Thymus (tissue), 14 donors: ENCODE results near the gene IL12A. TPM values are rescaled to one million over a fixed set of nuclear protein-coding genes. Genes with fewer than 3 reads are reported as not detected.
A peak's percentile ranks its signal among the peaks of the same experiment; 100 is the strongest.

Experiments used
- DNase-seq, 9 donors: peaks; one replicate each; pipeline ENCODE4 v3.0.0-alpha.2; 2013; ENCODE audit warnings: low spot score in 9 of 9, low read depth in 6 of 9, missing footprints in 1 of 9
- H3K27ac ChIP-seq, 2 donors: one replicate each; pipeline ENCODE4 v1.5.1; 2013; ENCODE audit warnings: control low read depth in 1 of 2, low read depth in 1 of 2, low read length in 1 of 2, mild to moderate bottlenecking in 1 of 2, moderate library complexity in 1 of 2
- H3K27me3 ChIP-seq, 2 donors: one replicate each; pipeline ENCODE4 v1.5.1; 2013; ENCODE audit warnings: low read length in 1 of 2; ENCODE audit not compliant: control insufficient read depth in 2 of 2, insufficient read depth in 1 of 2
- H3K36me3 ChIP-seq, 2 donors: one replicate each; pipeline ENCODE4 v1.5.1; 2013; ENCODE audit warnings: low read length in 1 of 2, mild to moderate bottlenecking in 1 of 2, moderate library complexity in 1 of 2; ENCODE audit not compliant: control insufficient read depth in 2 of 2, insufficient read depth in 2 of 2
- H3K4me1 ChIP-seq, 2 donors: one replicate each; pipeline ENCODE4 v1.5.1; 2013; ENCODE audit warnings: low read length in 2 of 2; ENCODE audit not compliant: control insufficient read depth in 2 of 2, insufficient read depth in 2 of 2
- H3K4me3 ChIP-seq, 2 donors: one replicate each; pipeline ENCODE4 v1.5.1; 2013; ENCODE audit warnings: low read length in 2 of 2, control low read depth in 1 of 2, mild to moderate bottlenecking in 1 of 2
- H3K9me3 ChIP-seq, 2 donors: one replicate each; pipeline ENCODE4 v1.5.1; 2013; ENCODE audit warnings: low read length in 1 of 2, mild to moderate bottlenecking in 1 of 2; ENCODE audit not compliant: control insufficient read depth in 2 of 2, insufficient read depth in 1 of 2
- WGBS: extraction: QIAGEN DNeasy Blood & Tissue Kit; methylation state at CpG from one replicate; pipeline ENCODE4 v1.1.7; 2013; 5-methylcytosine and 5-hydroxymethylcytosine counted together
- long read RNA-seq, 10 donors: transcript quantifications; one replicate each; lab custom pipeline, GENCODE V29; 2026
- polyA plus RNA-seq: library from polyadenylated mRNA; stranded (reverse); fragments of 200-250 nt; gene quantifications from one replicate; pipeline ENCODE4 v1.2.3, GENCODE V29; 2013
- total RNA-seq: library from RNA; stranded (reverse); fragments of 120-200 nt; gene quantifications from one replicate; pipeline ENCODE4 v1.2.4, GENCODE V29; 2013
- donor health status: healthy.

IL12A gene
- 0.52 TPM for total RNA-seq
- 2.9 TPM for polyA plus RNA-seq
- long read RNA-seq, donor 1 = 0 reads
- long read RNA-seq, donor 2 = 0 reads
- long read RNA-seq, donor 3 = 0 reads
- long read RNA-seq, donor 4 = 0 reads
- long read RNA-seq, donor 5, partial matches to known transcripts = 0 of 1 reads
- long read RNA-seq, donor 5, other reads (novel, unspliced or antisense) = 0 of 1 reads
- long read RNA-seq, donor 6, partial matches to known transcripts = 0 of 1 reads
- long read RNA-seq, donor 6, other reads (novel, unspliced or antisense) = 0 of 1 reads
- long read RNA-seq, donor 7, partial matches to known transcripts = 0 of 1 reads
- long read RNA-seq, donor 7, other reads (novel, unspliced or antisense) = 0 of 1 reads
- long read RNA-seq, donor 8 = 0 reads
- long read RNA-seq, donor 9 = 0 reads
- long read RNA-seq, donor 10 = 0 reads

- H3K4me3 ChIP-seq = peak within 1 kb of the TSS; percentile 45 to 66
- H3K27me3 ChIP-seq = peaks cover 3 to 23% of the 10 kb centered on the region in 2 donors
- peaks cover 4 to 13% of the 10 kb centered on the region in 2 donors for H3K4me1 ChIP-seq
- no peaks in the 10 kb centered on the region for H3K9me3 ChIP-seq
- H3K27ac ChIP-seq = no peak within 1 kb of the TSS
- H3K36me3 ChIP-seq = no peaks in the 10 kb centered on the region
- DNase-seq = peak; percentile 9 to 83 (median 63)
- WGBS = 2% methylated on average over 54 of the region's 54 CpGs
Measured at GRCh38 chr3:159988617-159989271, at the start of gene IL12A. TSS of gene IL12A (plus strand) at chr3:159988835.

- WGBS = 40% methylated on average over 6 of the region's 6 CpGs
- H3K36me3 ChIP-seq = no peaks in the 10 kb centered on the region
- no peak overlapping the region for H3K4me3 ChIP-seq
- no peaks in the 10 kb centered on the region for H3K9me3 ChIP-seq
- DNase-seq = peak in 1 of 9 donors; percentile 6
- H3K4me1 ChIP-seq = no peaks in the 10 kb centered on the region
- no peak overlapping the region for H3K27ac ChIP-seq
- no peaks in the 10 kb centered on the region for H3K27me3 ChIP-seq
Measured at GRCh38 chr3:159941038-159942000, 47.3 kb upstream of the IL12A start.

DNA sequence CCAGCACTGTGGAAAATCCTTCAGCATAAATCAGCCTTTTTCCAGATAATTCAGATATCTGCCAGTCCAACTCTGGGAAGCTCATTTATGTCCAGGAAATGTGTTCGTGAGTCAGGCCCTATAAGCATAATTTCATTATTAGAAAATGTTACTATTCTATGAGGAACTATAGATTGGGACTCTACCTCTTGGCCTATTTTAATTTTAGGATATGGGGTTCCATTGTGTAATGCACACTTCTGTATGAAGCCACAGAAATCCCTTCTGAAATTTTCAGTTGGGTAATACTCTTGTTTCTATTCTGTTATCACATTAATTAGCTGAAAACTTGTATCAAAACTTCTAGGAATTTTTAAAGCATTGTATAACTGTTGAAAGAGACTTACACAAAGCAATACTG is 43.9 kb upstream of the IL12A start:
- H3K4me3 ChIP-seq = no peak overlapping the region
- WGBS = 84% methylated on average over 1 of the region's 1 CpG
- DNase-seq = no peak
- H3K27me3 ChIP-seq = no peaks in the 10 kb centered on the region
- H3K27ac ChIP-seq = no peak overlapping the region
- H3K36me3 ChIP-seq = no peaks in the 10 kb centered on the region
- H3K4me1 ChIP-seq = no peaks in the 10 kb centered on the region
- H3K9me3 ChIP-seq = no peaks in the 10 kb centered on the region

DNA sequence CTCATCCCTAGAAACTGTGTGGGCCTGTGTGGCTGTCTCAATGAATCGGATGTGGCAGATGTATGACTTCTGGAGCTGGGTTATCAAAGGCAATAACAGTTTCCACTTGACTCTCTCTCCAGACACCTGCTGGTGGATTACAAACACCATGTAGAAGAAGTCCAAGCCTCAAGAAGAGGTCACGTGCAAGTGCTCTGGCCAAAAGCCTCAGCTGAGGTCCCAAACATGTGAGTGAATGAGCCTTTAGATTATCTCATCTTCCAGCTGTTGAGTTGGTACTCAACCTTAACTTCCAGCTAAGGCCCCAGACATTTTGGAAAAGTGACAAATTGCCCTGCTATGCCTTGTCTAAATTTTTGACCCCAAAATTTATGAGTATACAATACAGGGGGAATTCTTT is 42.7 kb upstream of the IL12A start:
- no peaks in the 10 kb centered on the region for H3K27me3 ChIP-seq
- H3K9me3 ChIP-seq = no peaks in the 10 kb centered on the region
- H3K36me3 ChIP-seq = no peaks in the 10 kb centered on the region
- H3K4me3 ChIP-seq = no peak overlapping the region
- H3K4me1 ChIP-seq = no peaks in the 10 kb centered on the region
- no peak overlapping the region for H3K27ac ChIP-seq
- 98% methylated on average over 2 of the region's 2 CpGs for WGBS
- no peak for DNase-seq

DNA sequence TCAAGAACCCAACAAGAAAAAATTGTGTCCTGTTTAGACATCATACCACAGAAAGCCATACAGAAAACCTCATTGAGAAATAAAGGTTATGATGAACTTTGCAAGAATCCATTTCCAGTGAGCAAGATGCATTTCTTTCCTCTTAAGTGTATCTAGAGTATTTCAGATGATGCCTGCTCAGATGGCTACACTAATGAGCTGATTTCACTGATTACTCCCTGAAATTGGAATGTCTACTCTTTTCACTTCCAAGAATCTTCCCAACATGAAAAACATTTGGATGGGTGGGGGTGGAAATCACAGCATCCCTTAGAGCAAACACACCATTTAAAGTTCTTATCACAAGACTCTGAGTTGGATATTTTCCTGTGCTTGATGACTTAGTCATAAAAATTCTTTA is 41.4 kb upstream of the IL12A start:
- Histone ChIP-seq H3K9me3 (no peaks in the 10 kb centered on the region), H3K27ac (no peak overlapping the region), H3K4me3 (no peak overlapping the region), H3K27me3 (no peaks in the 10 kb centered on the region), H3K36me3 (no peaks in the 10 kb centered on the region), H3K4me1 (no peaks in the 10 kb centered on the region)
- no peak for DNase-seq

GRCh38 chr3:159948429-159949144 is 40.0 kb upstream of the IL12A start:
- 72% methylated on average over 5 of the region's 5 CpGs for WGBS
- Histone ChIP-seq H3K36me3 (no peaks in the 10 kb centered on the region), H3K27ac (no peak overlapping the region), H3K4me3 (no peak overlapping the region), H3K27me3 (no peaks in the 10 kb centered on the region), H3K4me1 (no peaks in the 10 kb centered on the region), H3K9me3 (no peaks in the 10 kb centered on the region)
- no peak for DNase-seq

DNA sequence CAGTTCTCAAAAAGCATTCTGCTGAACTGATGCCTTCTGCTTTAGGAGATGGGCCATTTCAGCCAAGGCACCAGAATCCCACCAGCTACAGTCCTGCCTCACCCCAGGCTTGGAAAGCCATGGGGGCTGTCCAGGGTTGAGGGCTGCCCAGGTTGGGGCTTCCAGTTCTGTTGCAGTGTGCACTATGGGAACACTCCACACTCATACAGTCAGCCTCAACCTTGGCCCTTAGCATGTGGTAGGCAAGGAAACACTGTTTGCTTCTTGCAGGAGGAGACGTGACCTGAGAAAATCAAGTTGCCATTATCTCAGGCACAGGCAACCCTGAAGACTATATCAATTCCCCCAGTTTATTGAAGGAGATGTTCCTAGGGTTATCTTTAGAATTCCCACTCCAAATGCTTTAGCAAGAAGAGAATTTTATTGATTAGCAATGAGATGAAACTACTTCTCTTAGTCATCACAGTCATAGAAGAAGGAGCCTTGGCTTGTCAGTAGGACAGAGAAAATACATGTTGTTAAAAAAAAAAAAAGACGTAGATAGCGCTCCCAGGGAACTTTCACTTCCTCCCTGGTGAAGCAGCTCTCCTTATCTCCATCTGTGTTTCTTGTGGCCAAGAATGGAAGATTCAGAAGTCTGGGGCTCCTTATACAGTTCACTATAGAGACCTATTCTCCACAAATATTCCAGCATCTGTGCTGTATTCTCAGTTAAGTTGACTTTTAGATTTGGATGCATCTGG is 38.3 kb upstream of the IL12A start:
- 46% methylated on average over 3 of the region's 3 CpGs for WGBS
- Histone ChIP-seq H3K4me3 (no peak overlapping the region), H3K9me3 (no peaks in the 10 kb centered on the region), H3K27me3 (no peaks in the 10 kb centered on the region), H3K4me1 (no peaks in the 10 kb centered on the region), H3K36me3 (no peaks in the 10 kb centered on the region), H3K27ac (no peak overlapping the region)
- DNase-seq = no peak

DNA sequence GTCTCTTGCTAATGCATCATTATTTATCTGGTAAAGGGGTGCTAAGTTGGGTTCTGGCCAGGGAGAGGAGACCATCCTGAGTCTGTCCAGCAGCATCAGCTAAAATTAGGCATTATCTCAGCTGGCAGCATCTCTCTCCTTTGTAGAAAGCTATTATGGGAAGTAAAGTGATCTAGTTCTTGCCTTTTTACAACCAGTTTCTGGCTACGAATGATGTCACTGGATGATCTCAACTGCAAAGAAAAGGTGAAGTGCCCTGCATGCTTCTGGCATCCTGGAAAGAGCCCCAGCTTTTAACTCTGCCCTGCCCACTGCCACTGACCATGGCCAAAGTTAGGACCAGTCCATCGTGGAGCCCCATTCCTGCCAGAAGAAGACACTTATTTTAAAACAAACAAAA is 37.1 kb upstream of the IL12A start:
- Histone ChIP-seq H3K27ac (no peak overlapping the region), H3K27me3 (no peaks in the 10 kb centered on the region), H3K9me3 (no peaks in the 10 kb centered on the region), H3K4me3 (no peak overlapping the region), H3K4me1 (no peaks in the 10 kb centered on the region), H3K36me3 (no peaks in the 10 kb centered on the region)
- WGBS = 94% methylated on average over 2 of the region's 2 CpGs
- no peak for DNase-seq
